GM18867 (cell line): ENCODE results near the gene BCR.

Experiments used
- ATAC-seq: cut with Tn5 transposase; IDR thresholded peaks from one replicate; pipeline ENCODE4 v1.9.1; 2021; ENCODE audit warnings: mild to moderate bottlenecking, moderate library complexity; ENCODE audit not compliant: unreplicated experiment

BCR gene

GRCh38 chr22:23242473-23243001, 62.2 kb downstream of the BCR start:
- ATAC-seq: no peak

- ATAC-seq: no peak
These were observed 62.8 kb downstream of the BCR start for GRCh38 chr22:23243006-23243573.

GRCh38 chr22:23243859-23244689, 63.8 kb downstream of the BCR start:
- no peak for ATAC-seq

- ATAC-seq: no peak
These were observed 64.4 kb downstream of the BCR start for GRCh38 chr22:23244690-23245044.

- no peak for ATAC-seq
These were observed 64.9 kb downstream of the BCR start for GRCh38 chr22:23245045-23245798.

- no peak for ATAC-seq
These were observed 65.5 kb downstream of the BCR start for GRCh38 chr22:23245799-23246136.

GRCh38 chr22:23246982-23247766, 66.9 kb downstream of the BCR start:
- no peak for ATAC-seq

- ATAC-seq: no peak
These were observed 68.3 kb downstream of the BCR start for GRCh38 chr22:23248583-23248982.

- ATAC-seq: no peak
These were observed 69.9 kb downstream of the BCR start for GRCh38 chr22:23250056-23250784.

- no peak for ATAC-seq
These were observed 70.6 kb downstream of the BCR start for GRCh38 chr22:23250785-23251363.

GRCh38 chr22:23251445-23252093, 71.3 kb downstream of the BCR start:
- ATAC-seq: no peak

GRCh38 chr22:23253475-23254055, 73.3 kb downstream of the BCR start:
- ATAC-seq: no peak

- no peak for ATAC-seq
These were observed 75.3 kb downstream of the BCR start for GRCh38 chr22:23255506-23256170.

GRCh38 chr22:23256171-23256932, 76.0 kb downstream of the BCR start:
- no peak for ATAC-seq

GRCh38 chr22:23256986-23257888, 76.9 kb downstream of the BCR start:
- no peak for ATAC-seq

GRCh38 chr22:23257889-23258825, 77.8 kb downstream of the BCR start:
- ATAC-seq: no peak
